H1 (cell line): ENCODE measurements around the gene ANKFN1. TPM values are rescaled to one million over a fixed set of nuclear protein-coding genes. Genes with fewer than 3 reads are reported as not detected.

Experiments
- CTCF ChIA-PET: fragments of 300-600 bp; sonication (Branson Sonifier 250); formaldehyde crosslinking; loops from one replicate; lab custom pipeline; 2021; ENCODE audit not compliant: partially characterized antibody; lab: Charles Lee
- POLR2A ChIA-PET: fragments of 300-600 bp; sonication (Branson Sonifier 250); formaldehyde crosslinking; loops from one replicate; lab custom pipeline; 2021; ENCODE audit warnings: inconsistent platforms; ENCODE audit not compliant: partially characterized antibody; lab: Charles Lee
- DNase-seq, 2 experiments: peaks; one replicate each; pipeline versions ENCODE4 v3.0.0 to v3.0.0-alpha.2; 2010 to 2022; ENCODE audit warnings: low spot score in 2 of 2, low read depth in 1 of 2, mixed read lengths in 1 of 2
- FAIRE-seq: peaks from 2 replicates; lab custom pipeline; 2011; peaks lifted over from hg19 to GRCh38; lab: Jason Lieb, UNC
- H2AFZ ChIP-seq: 2 replicates; pipeline ENCODE4 v1.8.1; 2012; ENCODE audit warnings: low read length, inconsistent platforms
- H2AK5ac ChIP-seq: 2 replicates; pipeline ENCODE4 v1.6.1; 2013; ENCODE audit warnings: low read depth, low read length
- H2BK120ac ChIP-seq: replicated peaks from 2 replicates; pipeline ENCODE3; 2013; ENCODE audit warnings: low read depth, low read length, inconsistent platforms
- H2BK12ac ChIP-seq: 2 replicates; pipeline ENCODE4 v1.6.1; 2013; ENCODE audit warnings: low read depth, low read length
- H2BK15ac ChIP-seq: 2 replicates; pipeline ENCODE4 v1.6.1; 2013; ENCODE audit warnings: low read length
- H2BK20ac ChIP-seq: 2 replicates; pipeline ENCODE4 v1.6.1; 2013; ENCODE audit warnings: low read length
- H2BK5ac ChIP-seq: 2 replicates; pipeline ENCODE4 v1.6.1; 2013; ENCODE audit warnings: low read depth, low read length
- H3K14ac ChIP-seq: 2 replicates; pipeline ENCODE4 v1.6.1; 2013; ENCODE audit warnings: inconsistent platforms; ENCODE audit not compliant: insufficient read length
- H3K18ac ChIP-seq: 2 replicates; pipeline ENCODE4 v1.6.1; 2013; ENCODE audit warnings: low read length; ENCODE audit errors: extremely low read depth
- H3K23ac ChIP-seq: 2 replicates; pipeline ENCODE4 v1.6.1; 2013; ENCODE audit warnings: inconsistent platforms; ENCODE audit not compliant: insufficient read length
- H3K23me2 ChIP-seq: 2 replicates; pipeline ENCODE4 v1.6.1; 2013; ENCODE audit warnings: low read depth, low read length
- H3K27ac ChIP-seq: 2 replicates; pipeline ENCODE4 v1.6.1; 2011; ENCODE audit warnings: low read depth, low read length, inconsistent platforms
- H3K27me3 ChIP-seq, 4 experiments: replicated peaks in 1 of 4; 1 replicate in 1 of 4; 2 replicates in 3 of 4; pipeline versions ENCODE4 v1.6.1 to v1.8.1; 2011 to 2013; ENCODE audit warnings: low read length in 3 of 4, mild to moderate bottlenecking in 3 of 4, inconsistent platforms in 2 of 4, mixed read lengths in 2 of 4, moderate library complexity in 1 of 4; ENCODE audit not compliant: control insufficient read depth in 3 of 4, insufficient read depth in 3 of 4; ENCODE audit errors: extremely low read depth in 1 of 4
- H3K36me3 ChIP-seq, 4 experiments: 2 replicates each; pipeline versions ENCODE4 v1.6.1 to v1.8.1; 2011 to 2013; ENCODE audit warnings: mild to moderate bottlenecking in 4 of 4, low read length in 3 of 4, moderate library complexity in 2 of 4, control low read depth in 1 of 4, inconsistent platforms in 1 of 4; ENCODE audit not compliant: insufficient read depth in 4 of 4, control insufficient read depth in 2 of 4
- H3K4ac ChIP-seq: replicated peaks from 2 replicates; pipeline ENCODE3; 2013; ENCODE audit warnings: low read length, low read depth, mixed read lengths, inconsistent platforms; ENCODE audit not compliant: insufficient read length
- H3K4me1 ChIP-seq, 4 experiments: replicated peaks in 1 of 4; 1 replicate in 1 of 4; 2 replicates in 3 of 4; pipeline versions ENCODE4 v1.6.1 to v1.8.1; 2011 to 2013; ENCODE audit warnings: low read length in 3 of 4, inconsistent platforms in 2 of 4, mixed read lengths in 1 of 4; ENCODE audit not compliant: insufficient read depth in 4 of 4, control insufficient read depth in 3 of 4
- H3K4me2 ChIP-seq, 2 experiments: 2 replicates each; pipeline versions ENCODE4 v1.6.1 to v1.8.1; 2011 to 2013; ENCODE audit warnings: low read depth in 2 of 2, low read length in 2 of 2, control low read depth in 1 of 2, inconsistent platforms in 1 of 2, mild to moderate bottlenecking in 1 of 2; ENCODE audit not compliant: insufficient read depth in 1 of 2
- H3K4me3 ChIP-seq, 4 experiments: fragments of 200-600, 300-600 bp in 1 of 4; sonication (generic), shearing (Covaris generic), sonication (Bioruptor Twin) in 1 of 4; 2 replicates each; pipeline versions ENCODE4 v1.5.1 to v1.8.1; 2011 to 2016; ENCODE audit warnings: low read length in 4 of 4, low read depth in 3 of 4, control low read depth in 2 of 4, inconsistent platforms in 2 of 4, mild to moderate bottlenecking in 2 of 4, mixed read lengths in 1 of 4, moderate library complexity in 1 of 4; ENCODE audit not compliant: insufficient read depth in 2 of 4; ENCODE audit errors: extremely low read depth in 1 of 4
- H3K56ac ChIP-seq: replicated peaks from 2 replicates; pipeline ENCODE3; 2013; ENCODE audit warnings: low read depth, mild to moderate bottlenecking, mixed read lengths, low read length, inconsistent platforms; ENCODE audit not compliant: insufficient read length
- H3K79me1 ChIP-seq: 2 replicates; pipeline ENCODE4 v1.6.1; 2013; ENCODE audit warnings: low read depth, low read length, control low read depth
- H3K79me2 ChIP-seq, 2 experiments: 2 replicates each; pipeline versions ENCODE4 v1.6.1 to v1.8.1; 2012 to 2013; ENCODE audit warnings: low read length in 2 of 2, mild to moderate bottlenecking in 2 of 2, inconsistent platforms in 1 of 2; ENCODE audit not compliant: insufficient read depth in 2 of 2, control insufficient read depth in 1 of 2
- H3K9ac ChIP-seq, 4 experiments: replicated peaks in 1 of 4; 1 replicate in 1 of 4; 2 replicates in 3 of 4; pipeline versions ENCODE4 v1.6.1 to v1.8.1; 2011 to 2013; ENCODE audit warnings: low read depth in 3 of 4, low read length in 3 of 4, control low read depth in 2 of 4, mild to moderate bottlenecking in 2 of 4, moderate library complexity in 2 of 4, inconsistent platforms in 1 of 4; ENCODE audit errors: extremely low read depth in 1 of 4
- H3K9me3 ChIP-seq, 2 experiments: 2 replicates each; pipeline versions ENCODE4 v1.6.1 to v1.8.1; 2012 to 2013; ENCODE audit warnings: mild to moderate bottlenecking in 2 of 2, moderate library complexity in 2 of 2, control low read depth in 1 of 2, inconsistent platforms in 1 of 2, low read depth in 1 of 2, low read length in 1 of 2, mixed read lengths in 1 of 2; ENCODE audit not compliant: insufficient read depth in 2 of 2
- H4K20me1 ChIP-seq, 2 experiments: replicated peaks in 1 of 2; 2 replicates each; pipeline versions ENCODE3 to v1.8.1; 2011 to 2013; ENCODE audit warnings: inconsistent platforms in 2 of 2, low read length in 2 of 2, mild to moderate bottlenecking in 1 of 2; ENCODE audit not compliant: insufficient read depth in 2 of 2, control insufficient read depth in 1 of 2
- H4K5ac ChIP-seq: 2 replicates; pipeline ENCODE4 v1.6.1; 2013; ENCODE audit warnings: low read length, low read depth, mixed read lengths, inconsistent platforms; ENCODE audit not compliant: insufficient read length
- H4K8ac ChIP-seq: 2 replicates; pipeline ENCODE4 v1.8.0; 2013; ENCODE audit warnings: mild to moderate bottlenecking, moderate library complexity, low read length, inconsistent platforms; ENCODE audit not compliant: insufficient read depth; ENCODE audit errors: extremely low read depth
- H4K91ac ChIP-seq: replicated peaks from 2 replicates; pipeline ENCODE3; 2013; ENCODE audit warnings: low read length, mixed read lengths, inconsistent platforms; ENCODE audit not compliant: insufficient read length
- BACH1 ChIP-seq: IDR thresholded peaks from 2 replicates; pipeline ENCODE4 v1.6.1; 2012; ENCODE audit warnings: low read length, improper control_type of control experiment
- CTBP2 ChIP-seq: IDR thresholded peaks from 2 replicates; pipeline ENCODE4 v1.7.0; 2011; ENCODE audit warnings: borderline replicate concordance, mild to moderate bottlenecking, moderate library complexity, mixed read lengths, low read length; ENCODE audit not compliant: insufficient read depth, insufficient read length
- E2F6 ChIP-seq: IDR thresholded peaks from 2 replicates; pipeline ENCODE4 v1.6.1; 2012; ENCODE audit warnings: inconsistent platforms
- FOSL1 ChIP-seq: IDR thresholded peaks from 2 replicates; pipeline ENCODE4 v1.6.1; 2011; ENCODE audit warnings: mild to moderate bottlenecking, low read depth, low read length, moderate library complexity; ENCODE audit not compliant: insufficient read depth
- HDAC6 ChIP-seq: IDR thresholded peaks from one replicate; pipeline ENCODE4 v1.7.1; 2012; ENCODE audit warnings: low read depth, mild to moderate bottlenecking, inconsistent platforms, low read length, moderate library complexity
- SAP30 ChIP-seq: fragments of 300-600 bp; sonication (generic); IDR thresholded peaks from 2 replicates; pipeline ENCODE4 v1.7.1; 2012; ENCODE audit warnings: low read length, moderate library complexity, mild to moderate bottlenecking, inconsistent platforms; ENCODE audit not compliant: insufficient read depth, insufficient replicate concordance
- SRF ChIP-seq: IDR thresholded peaks from 2 replicates; pipeline ENCODE4 v1.6.1; 2011; ENCODE audit warnings: mild to moderate bottlenecking, low read depth, low read length, moderate library complexity
- WGBS, 2 experiments: shearing (Covaris generic) in 1 of 2; methylation state at CpG; one replicate each; pipeline versions ENCODE4 v1.1.6 to v1.1.7; 2013 to 2015; ENCODE audit warnings: low lambda C conversion rate in 2 of 2, mixed read lengths in 2 of 2, inconsistent platforms in 1 of 2, low coverage in 1 of 2, missing lambda C conversion rate in 1 of 2; ENCODE audit not compliant: insufficient replicate concordance in 2 of 2, insufficient coverage in 1 of 2, insufficient read length in 1 of 2; ENCODE audit errors: extremely low coverage in 1 of 2, missing lambda C conversion rate in 1 of 2; 5-methylcytosine and 5-hydroxymethylcytosine counted together
- polyA plus RNA-seq, 7 experiments: library from polyadenylated mRNA; depleted of rRNA in 3 of 7; stranded (reverse) in 5 of 7; unstranded in 2 of 7; fragments of >200 nt in 5 of 7; fragments of 200-250 nt in 2 of 7; gene quantifications; 1 replicate in 5 of 7; 2 replicates in 1 of 7; 4 replicates in 1 of 7; pipeline versions ENCODE4 v1.2.1 to v1.2.3, GENCODE V29; 2011 to 2013; ENCODE audit warnings: missing spikeins in 2 of 7, mixed read lengths in 2 of 7
- total RNA-seq: library from RNA; stranded (reverse); fragmentation: NEBNext Ultra II Directional; extraction: Animal tissue kit (Norgen Biotek cat#: 25700); gene quantifications from 2 replicates; pipeline ENCODE4 v1.2.1, GENCODE V29; 2021

Gene ANKFN1
- total and polyA plus RNA-seq, 2 of the 8 experiments (the other 6 are each of a cell fraction or from before 2014, with no cell fraction given) = not detected

- Histone ChIP-seq H2BK12ac (no peak overlapping the region), H3K18ac (no peak overlapping the region), H3K9me3 (no peaks in the 10 kb centered on the region), H3K4ac (no peak overlapping the region), H3K27me3 (no peaks in the 10 kb centered on the region), H3K4me3 (no peak overlapping the region), H3K79me1 (no peaks in the 10 kb centered on the region), H4K20me1 (no peaks in the 10 kb centered on the region), H3K23ac (no peak overlapping the region), H3K79me2 (no peaks in the 10 kb centered on the region), H4K91ac (no peak overlapping the region), H4K8ac (no peak overlapping the region), H3K4me1 (no peaks in the 10 kb centered on the region), H3K14ac (no peak overlapping the region), H3K23me2 (0 out of 2 replicates have a peak, but pooled peaks cover 2% of the 10 kb centered on the region), H3K36me3 (no peaks in the 10 kb centered on the region), H2BK120ac (no peak overlapping the region), H2BK15ac (no peak overlapping the region), H2BK20ac (no peak overlapping the region), H2BK5ac (no peak overlapping the region), H3K27ac (no peak overlapping the region), H3K56ac (no peak overlapping the region), H4K5ac (no peak overlapping the region), H2AK5ac (no peak overlapping the region), H2AFZ (no peak overlapping the region), H3K9ac (no peak overlapping the region), H3K4me2 (no peak overlapping the region)
- 85% methylated on average over 2 of the region's 2 CpGs; no CpG with 5 or more reads in 1 of the 2 experiments for WGBS, 2 experiments
- DNase-seq (no peak), FAIRE-seq (no peak)
- ChIA-PET CTCF (interaction anchor here (0.9 to 1.2 kb wide), 2 partner anchors 43 to 371 kb away, joined by 3 to 5 read pairs; no protein-coding TSS in a partner anchor), POLR2A (no interaction called here)
- TF ChIP-seq HDAC6 (no peak), SAP30 (no peak), BACH1 (no peak), E2F6 (no peak), SRF (no peak), CTBP2 (no peak), FOSL1 (no peak)
Observed at GRCh38 chr17:56448371-56448770, 295.1 kb downstream of the ANKFN1 start.
